Measurements from ENCODE around the gene ZNF804B.

ZNF804B gene

GRCh38 chr7:89077992-89078391 is 318.5 kb downstream of the ZNF804B start:
- TF ChIP-seq SPI1 (IDR thresholded peaks at IDR 0.05; ENCODE audit: borderline replicate concordance, low read depth) (no peak), GABPA (IDR thresholded peaks at IDR 0.05; ENCODE audit: low read depth) (no peak), POLR2AphosphoS5 (IDR thresholded peaks at IDR 0.05; ENCODE audit: low read depth) (no peak), CTCF (IDR thresholded peaks at IDR 0.05; ENCODE audit: insufficient read depth, low read length) (no peak), REST (IDR thresholded peaks at IDR 0.05; ENCODE audit: insufficient replicate concordance, low read depth) (no peak)
- no peaks in the 10 kb centered on the region for H3K27me3 ChIP-seq (ENCODE audit: insufficient read depth, poor library complexity, severe bottlenecking)
- no peak for DNase-seq (ENCODE audit: low read depth in 1 of 2, low spot score in 1 of 2)
- no peak overlapping the region for H3K4me3 ChIP-seq (replicated peaks; ENCODE audit: insufficient read depth, low read length)
- no peak overlapping the region for H3K27ac ChIP-seq (replicated peaks)

DNA sequence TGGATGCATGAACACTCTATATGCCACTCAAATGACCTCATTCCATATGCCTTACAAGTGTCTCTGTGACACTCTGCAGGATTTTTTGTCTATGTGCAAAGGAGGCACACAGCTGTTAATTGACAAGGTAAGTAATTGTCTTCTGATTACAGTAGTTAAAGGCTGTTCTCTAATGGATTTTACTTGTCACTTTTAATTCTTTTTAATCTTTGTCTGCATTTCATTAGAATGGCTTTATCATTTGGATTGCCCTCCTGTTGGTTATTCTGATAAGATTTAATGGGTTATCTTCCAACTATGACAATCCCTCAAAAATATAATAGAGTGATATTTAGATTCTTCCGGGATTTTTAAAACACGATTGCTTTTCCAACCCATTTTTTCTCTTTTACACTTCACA is 326.1 kb downstream of the ZNF804B start:
- Histone ChIP-seq H3K27ac (replicated peaks) (no peak overlapping the region), H3K27me3 (ENCODE audit: insufficient read depth, poor library complexity, severe bottlenecking) (no peaks in the 10 kb centered on the region), H3K4me3 (replicated peaks; ENCODE audit: insufficient read depth, low read length) (no peak overlapping the region)
- DNase-seq (ENCODE audit: low read depth in 1 of 2, low spot score in 1 of 2): no peak
- TF ChIP-seq REST (IDR thresholded peaks at IDR 0.05; ENCODE audit: insufficient replicate concordance, low read depth) (no peak), POLR2AphosphoS5 (IDR thresholded peaks at IDR 0.05; ENCODE audit: low read depth) (no peak), SPI1 (IDR thresholded peaks at IDR 0.05; ENCODE audit: borderline replicate concordance, low read depth) (no peak), CTCF (IDR thresholded peaks at IDR 0.05; ENCODE audit: insufficient read depth, low read length) (no peak), GABPA (IDR thresholded peaks at IDR 0.05; ENCODE audit: low read depth) (no peak)

DNA sequence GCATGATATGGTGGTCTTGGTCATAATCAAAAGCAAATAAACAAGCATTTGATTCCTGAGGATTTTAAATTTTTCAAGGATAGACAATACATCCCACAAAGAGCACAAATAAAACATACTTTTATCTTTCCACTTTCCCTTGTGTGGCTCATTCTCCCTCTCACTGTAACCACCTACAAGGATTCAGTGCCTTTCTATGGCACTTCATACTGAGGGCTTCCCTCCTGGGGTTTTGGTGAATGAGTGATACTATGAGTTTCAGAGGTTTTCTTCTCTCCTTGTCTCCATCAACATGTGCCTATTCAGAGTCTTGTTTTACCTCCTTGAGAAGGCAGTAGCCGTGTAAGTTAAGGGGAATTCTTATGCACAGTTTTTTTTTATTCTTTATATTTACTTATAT is 332.1 kb downstream of the ZNF804B start:
- Histone ChIP-seq H3K27me3 (ENCODE audit: insufficient read depth, poor library complexity, severe bottlenecking) (no peaks in the 10 kb centered on the region), H3K27ac (replicated peaks) (no peak overlapping the region), H3K4me3 (replicated peaks; ENCODE audit: insufficient read depth, low read length) (no peak overlapping the region)
- DNase-seq (ENCODE audit: low read depth in 1 of 2, low spot score in 1 of 2): no peak
- TF ChIP-seq SPI1 (IDR thresholded peaks at IDR 0.05; ENCODE audit: borderline replicate concordance, low read depth) (no peak), POLR2AphosphoS5 (IDR thresholded peaks at IDR 0.05; ENCODE audit: low read depth) (no peak), CTCF (IDR thresholded peaks at IDR 0.05; ENCODE audit: insufficient read depth, low read length) (no peak), REST (IDR thresholded peaks at IDR 0.05; ENCODE audit: insufficient replicate concordance, low read depth) (no peak), GABPA (IDR thresholded peaks at IDR 0.05; ENCODE audit: low read depth) (no peak)
